GM12878 (cell line): ENCODE data around the gene FAM228A.

Source experiments
- EP300 ChIP-seq, 2 experiments: fragments of 150-350 bp in 1 of 2; IDR thresholded peaks; 2 replicates each; pipeline ENCODE4 v1.6.1; 2011 to 2012; ENCODE audit warnings: low read depth in 2 of 2, low read length in 2 of 2, borderline replicate concordance in 1 of 2, improper control_type of control experiment in 1 of 2, inconsistent platforms in 1 of 2; ENCODE audit not compliant: control insufficient read depth in 1 of 2
- ESRRA ChIP-seq: IDR thresholded peaks from 2 replicates; pipeline ENCODE4 v1.6.1; 2012; ENCODE audit warnings: mild to moderate bottlenecking, low read length, improper control_type of control experiment
- ETV6 ChIP-seq, 2 experiments: fragments of 450-650 bp in 1 of 2; IDR thresholded peaks in 1 of 2; conservative IDR thresholded peaks in 1 of 2; 2 replicates each; pipeline ENCODE4 v1.6.1; 2014; ENCODE audit warnings: antibody characterized with exemption in 1 of 2, borderline replicate concordance in 1 of 2, low read depth in 1 of 2, mild to moderate bottlenecking in 1 of 2, moderate library complexity in 1 of 2
- GABPA ChIP-seq: IDR thresholded peaks from 2 replicates; pipeline ENCODE4 v1.6.1; 2014; ENCODE audit warnings: antibody characterized with exemption, low read depth, mild to moderate bottlenecking, inconsistent platforms
- HCFC1 ChIP-seq: fragments of 150-350 bp; IDR thresholded peaks from 2 replicates; pipeline ENCODE4 v1.6.1; 2014; ENCODE audit warnings: low read length
- PAX5 ChIP-seq: IDR thresholded peaks from 2 replicates; pipeline ENCODE4 v1.6.1; 2011; ENCODE audit warnings: low read depth, low read length, borderline replicate concordance
- TCF12 ChIP-seq: IDR thresholded peaks from 2 replicates; pipeline ENCODE4 v1.6.1; 2011; ENCODE audit warnings: low read depth, mild to moderate bottlenecking, low read length
- WRNIP1 ChIP-seq: IDR thresholded peaks from 2 replicates; pipeline ENCODE4 v1.6.1; 2011; ENCODE audit warnings: low read depth, low read length, improper control_type of control experiment, borderline replicate concordance
- YY1 ChIP-seq: IDR thresholded peaks from 2 replicates; pipeline ENCODE4 v1.6.1; 2011; ENCODE audit warnings: low read depth, mild to moderate bottlenecking, low read length
- ZNF24 ChIP-seq: fragments of 450-650 bp; IDR thresholded peaks from 2 replicates; pipeline ENCODE4 v1.6.1; 2017; ENCODE audit warnings: antibody characterized with exemption, mild to moderate bottlenecking
- TF ChIP-seq, protein P1 (sequence below), 3 experiments: IDR thresholded peaks in 2 of 3; conservative IDR thresholded peaks in 1 of 3; 2 replicates each; pipeline ENCODE4 v1.5.1; 2011; ENCODE audit warnings: low read depth in 3 of 3, low read length in 3 of 3, mild to moderate bottlenecking in 3 of 3, control low read depth in 2 of 3, moderate library complexity in 2 of 3, inconsistent platforms in 1 of 3, mixed read lengths in 1 of 3; ENCODE audit not compliant: control insufficient read depth in 2 of 3, insufficient read depth in 1 of 3; ENCODE audit errors: extremely low read depth in 1 of 3
- TF ChIP-seq, protein P2 (sequence below): IDR thresholded peaks from 2 replicates; pipeline ENCODE4 v1.6.1; 2011; ENCODE audit warnings: low read depth, mild to moderate bottlenecking, low read length, moderate library complexity, borderline replicate concordance; ENCODE audit errors: extremely low read depth
- TF ChIP-seq, protein P3 (sequence below): IDR thresholded peaks from 2 replicates; pipeline ENCODE4 v1.6.1; 2012; ENCODE audit warnings: low read length, inconsistent platforms
- TF ChIP-seq, protein P4 (sequence below): IDR thresholded peaks from 2 replicates; pipeline ENCODE4 v1.6.1; 2011; ENCODE audit warnings: mild to moderate bottlenecking, low read depth, low read length, moderate library complexity; ENCODE audit not compliant: insufficient replicate concordance

DNA sequence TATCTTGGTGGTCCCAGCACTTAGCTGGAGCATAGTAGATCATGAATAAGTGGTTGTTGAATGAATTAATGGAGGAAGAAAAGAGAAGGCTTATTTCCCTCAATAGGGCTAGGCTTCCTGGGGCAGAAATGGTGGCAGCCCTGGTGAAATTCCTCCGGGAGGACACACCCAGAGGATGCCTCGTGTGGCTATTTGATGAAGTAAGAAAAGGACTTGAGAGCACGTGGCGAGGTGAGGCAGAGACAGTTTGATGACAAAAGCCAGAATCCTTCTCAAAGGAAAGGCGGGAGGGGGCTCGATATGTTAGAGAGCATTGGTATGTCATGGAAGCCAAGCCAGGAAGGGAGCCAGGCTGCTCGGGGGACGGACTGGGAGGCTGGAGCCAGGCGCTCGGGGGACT lies 14.7 kb downstream of the FAM228A start:
- TF ChIP-seq GABPA (no peak), ZNF24 (no peak), YY1 (no peak), EP300 (IDR thresholded peaks at IDR 0.05; ENCODE audit: borderline replicate concordance in 1 of 2, control insufficient read depth in 1 of 2, low read depth in 2 of 2, low read length in 2 of 2) (no peak), ETV6 (conservative IDR thresholded peaks at IDR 0.05 in 1 of 2, IDR thresholded peaks at IDR 0.05 in 1 of 2; ENCODE audit: borderline replicate concordance in 1 of 2, low read depth in 1 of 2) (no peak), TCF12 (no peak), PAX5 (no peak), HCFC1 (no peak), WRNIP1 (no peak), ESRRA (no peak)
- TF ChIP-seq, protein P1, sequence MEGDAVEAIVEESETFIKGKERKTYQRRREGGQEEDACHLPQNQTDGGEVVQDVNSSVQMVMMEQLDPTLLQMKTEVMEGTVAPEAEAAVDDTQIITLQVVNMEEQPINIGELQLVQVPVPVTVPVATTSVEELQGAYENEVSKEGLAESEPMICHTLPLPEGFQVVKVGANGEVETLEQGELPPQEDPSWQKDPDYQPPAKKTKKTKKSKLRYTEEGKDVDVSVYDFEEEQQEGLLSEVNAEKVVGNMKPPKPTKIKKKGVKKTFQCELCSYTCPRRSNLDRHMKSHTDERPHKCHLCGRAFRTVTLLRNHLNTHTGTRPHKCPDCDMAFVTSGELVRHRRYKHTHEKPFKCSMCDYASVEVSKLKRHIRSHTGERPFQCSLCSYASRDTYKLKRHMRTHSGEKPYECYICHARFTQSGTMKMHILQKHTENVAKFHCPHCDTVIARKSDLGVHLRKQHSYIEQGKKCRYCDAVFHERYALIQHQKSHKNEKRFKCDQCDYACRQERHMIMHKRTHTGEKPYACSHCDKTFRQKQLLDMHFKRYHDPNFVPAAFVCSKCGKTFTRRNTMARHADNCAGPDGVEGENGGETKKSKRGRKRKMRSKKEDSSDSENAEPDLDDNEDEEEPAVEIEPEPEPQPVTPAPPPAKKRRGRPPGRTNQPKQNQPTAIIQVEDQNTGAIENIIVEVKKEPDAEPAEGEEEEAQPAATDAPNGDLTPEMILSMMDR (IDR thresholded peaks at IDR 0.05 in 2 of 3, conservative IDR thresholded peaks at IDR 0.05 in 1 of 3; ENCODE audit: control insufficient read depth in 2 of 3, extremely low read depth in 1 of 3, insufficient read depth in 1 of 3, low read depth in 3 of 3, low read length in 3 of 3), result no peak
- TF ChIP-seq, protein P2, sequence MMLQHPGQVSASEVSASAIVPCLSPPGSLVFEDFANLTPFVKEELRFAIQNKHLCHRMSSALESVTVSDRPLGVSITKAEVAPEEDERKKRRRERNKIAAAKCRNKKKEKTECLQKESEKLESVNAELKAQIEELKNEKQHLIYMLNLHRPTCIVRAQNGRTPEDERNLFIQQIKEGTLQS, result no peak
- TF ChIP-seq, protein P3, sequence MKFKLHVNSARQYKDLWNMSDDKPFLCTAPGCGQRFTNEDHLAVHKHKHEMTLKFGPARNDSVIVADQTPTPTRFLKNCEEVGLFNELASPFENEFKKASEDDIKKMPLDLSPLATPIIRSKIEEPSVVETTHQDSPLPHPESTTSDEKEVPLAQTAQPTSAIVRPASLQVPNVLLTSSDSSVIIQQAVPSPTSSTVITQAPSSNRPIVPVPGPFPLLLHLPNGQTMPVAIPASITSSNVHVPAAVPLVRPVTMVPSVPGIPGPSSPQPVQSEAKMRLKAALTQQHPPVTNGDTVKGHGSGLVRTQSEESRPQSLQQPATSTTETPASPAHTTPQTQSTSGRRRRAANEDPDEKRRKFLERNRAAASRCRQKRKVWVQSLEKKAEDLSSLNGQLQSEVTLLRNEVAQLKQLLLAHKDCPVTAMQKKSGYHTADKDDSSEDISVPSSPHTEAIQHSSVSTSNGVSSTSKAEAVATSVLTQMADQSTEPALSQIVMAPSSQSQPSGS, result no peak
- TF ChIP-seq, protein P4, sequence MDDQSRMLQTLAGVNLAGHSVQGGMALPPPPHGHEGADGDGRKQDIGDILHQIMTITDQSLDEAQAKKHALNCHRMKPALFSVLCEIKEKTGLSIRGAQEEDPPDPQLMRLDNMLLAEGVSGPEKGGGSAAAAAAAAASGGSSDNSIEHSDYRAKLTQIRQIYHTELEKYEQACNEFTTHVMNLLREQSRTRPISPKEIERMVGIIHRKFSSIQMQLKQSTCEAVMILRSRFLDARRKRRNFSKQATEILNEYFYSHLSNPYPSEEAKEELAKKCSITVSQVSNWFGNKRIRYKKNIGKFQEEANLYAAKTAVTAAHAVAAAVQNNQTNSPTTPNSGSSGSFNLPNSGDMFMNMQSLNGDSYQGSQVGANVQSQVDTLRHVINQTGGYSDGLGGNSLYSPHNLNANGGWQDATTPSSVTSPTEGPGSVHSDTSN, result no peak
